Neural progenitor cell (in vitro differentiated cells): ENCODE data around the gene WDSUB1. TPM values are rescaled to one million over a fixed set of nuclear protein-coding genes. Genes with fewer than 3 reads are reported as not detected.

Experiments
- DNase-seq: peaks from one replicate; pipeline ENCODE4 v3.0.0-alpha.2; 2016; ENCODE audit warnings: low spot score
- H2AFZ ChIP-seq: fragments of 200-600 bp; sonication (generic); replicated peaks from 2 replicates; pipeline ENCODE4 v1.6.1; 2016; ENCODE audit warnings: antibody characterized with exemption
- H3F3A ChIP-seq: fragments of 200-600 bp; sonication (generic); 2 replicates; pipeline ENCODE4 v1.6.1; 2016; ENCODE audit warnings: antibody characterized with exemption, low read depth
- H3K27ac ChIP-seq: fragments of 200-600 bp; sonication (generic); 2 replicates; pipeline ENCODE4 v1.5.1; 2016; ENCODE audit warnings: mild to moderate bottlenecking
- H3K27me3 ChIP-seq: fragments of 200-600 bp; sonication (generic); 2 replicates; pipeline ENCODE4 v1.6.1; 2016; ENCODE audit warnings: mild to moderate bottlenecking, moderate library complexity
- H3K36me3 ChIP-seq: fragments of 200-600 bp; sonication (generic); 2 replicates; pipeline ENCODE4 v1.5.1; 2016
- H3K4me1 ChIP-seq: fragments of 200-600 bp; sonication (generic); 2 replicates; pipeline ENCODE4 v1.6.1; 2016; ENCODE audit warnings: mixed run types
- H3K4me2 ChIP-seq: fragments of 200-600 bp; sonication (generic); 2 replicates; pipeline ENCODE4 v1.6.1; 2016
- H3K4me3 ChIP-seq: fragments of 200-600 bp; sonication (generic); 2 replicates; pipeline ENCODE4 v1.5.1; 2016
- H3K79me2 ChIP-seq: fragments of 200-600 bp; sonication (generic); 2 replicates; pipeline ENCODE4 v1.6.1; 2016; ENCODE audit warnings: low read depth
- H3K9ac ChIP-seq: fragments of 200-600 bp; sonication (generic); 2 replicates; pipeline ENCODE4 v1.6.1; 2016
- H3K9me3 ChIP-seq: fragments of 200-600 bp; sonication (generic); 2 replicates; pipeline ENCODE4 v1.5.1; 2016; ENCODE audit warnings: low read depth
- H4K20me1 ChIP-seq: fragments of 200-600 bp; sonication (generic); 2 replicates; pipeline ENCODE4 v1.6.1; 2016; ENCODE audit warnings: low read depth
- H3K27ac Mint-ChIP-seq: 3 replicates; pipeline ENCODE4 v1.8.0; 2021; ENCODE audit warnings: mixed read lengths
- H3K27me3 Mint-ChIP-seq: 2 replicates; pipeline ENCODE4 v1.8.0; 2022; ENCODE audit warnings: low read depth, mild to moderate bottlenecking, inconsistent platforms, moderate library complexity, mixed read lengths; ENCODE audit not compliant: insufficient read depth
- H3K36me3 Mint-ChIP-seq: 3 replicates; pipeline ENCODE4 v1.8.0; 2021; ENCODE audit warnings: mixed read lengths
- H3K4me1 Mint-ChIP-seq: 3 replicates; pipeline ENCODE4 v1.8.0; 2021; ENCODE audit warnings: mixed read lengths
- H3K4me3 Mint-ChIP-seq: 3 replicates; pipeline ENCODE4 v1.8.0; 2021; ENCODE audit warnings: mild to moderate bottlenecking, moderate library complexity, mixed read lengths
- H3K9me3 Mint-ChIP-seq: 3 replicates; pipeline ENCODE4 v1.8.0; 2020; ENCODE audit warnings: mixed read lengths
- EZH2 ChIP-seq: fragments of 200-600 bp; sonication (generic); IDR thresholded peaks from 2 replicates; pipeline ENCODE4 v1.6.1; 2017; ENCODE audit warnings: antibody characterized with exemption, mild to moderate bottlenecking, moderate library complexity
- EZH2phosphoT487 ChIP-seq: fragments of 200-600 bp; sonication (generic); IDR thresholded peaks from 2 replicates; pipeline ENCODE4 v1.6.1; 2017; ENCODE audit warnings: antibody characterized with exemption
- total RNA-seq: library from RNA; depleted of rRNA; stranded (reverse); fragments of >200 nt; gene quantifications from 2 replicates; pipeline ENCODE4 v1.2.3, GENCODE V29; 2015; ENCODE audit warnings: low replicate concordance
- TF ChIP-seq, protein P1 (sequence below): fragments of 200-600 bp; sonication (generic); IDR thresholded peaks from 2 replicates; pipeline ENCODE4 v1.5.1; 2017; ENCODE audit warnings: antibody characterized with exemption, mild to moderate bottlenecking

WDSUB1 gene
- total RNA-seq, 1 donor from 2014 or later = 5.2 TPM

- TF ChIP-seq EZH2phosphoT487 = no peak
- TF ChIP-seq, protein P1, sequence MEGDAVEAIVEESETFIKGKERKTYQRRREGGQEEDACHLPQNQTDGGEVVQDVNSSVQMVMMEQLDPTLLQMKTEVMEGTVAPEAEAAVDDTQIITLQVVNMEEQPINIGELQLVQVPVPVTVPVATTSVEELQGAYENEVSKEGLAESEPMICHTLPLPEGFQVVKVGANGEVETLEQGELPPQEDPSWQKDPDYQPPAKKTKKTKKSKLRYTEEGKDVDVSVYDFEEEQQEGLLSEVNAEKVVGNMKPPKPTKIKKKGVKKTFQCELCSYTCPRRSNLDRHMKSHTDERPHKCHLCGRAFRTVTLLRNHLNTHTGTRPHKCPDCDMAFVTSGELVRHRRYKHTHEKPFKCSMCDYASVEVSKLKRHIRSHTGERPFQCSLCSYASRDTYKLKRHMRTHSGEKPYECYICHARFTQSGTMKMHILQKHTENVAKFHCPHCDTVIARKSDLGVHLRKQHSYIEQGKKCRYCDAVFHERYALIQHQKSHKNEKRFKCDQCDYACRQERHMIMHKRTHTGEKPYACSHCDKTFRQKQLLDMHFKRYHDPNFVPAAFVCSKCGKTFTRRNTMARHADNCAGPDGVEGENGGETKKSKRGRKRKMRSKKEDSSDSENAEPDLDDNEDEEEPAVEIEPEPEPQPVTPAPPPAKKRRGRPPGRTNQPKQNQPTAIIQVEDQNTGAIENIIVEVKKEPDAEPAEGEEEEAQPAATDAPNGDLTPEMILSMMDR = no peak
- no peak for TF ChIP-seq EZH2
- no peak overlapping the region for H3K27ac Mint-ChIP-seq
- peaks cover 15% of the 10 kb centered on the region for H3K4me1 ChIP-seq
Observed at GRCh38 chr2:159195697-159196096, 90.8 kb downstream of the WDSUB1 start.

GRCh38 chr2:159194241-159194640 is 92.3 kb downstream of the WDSUB1 start:
- peaks cover under 1% of the 10 kb centered on the region for H3K4me1 Mint-ChIP-seq
- H3K27ac Mint-ChIP-seq = no peak overlapping the region
- peaks cover 4% of the 10 kb centered on the region for H3K27me3 Mint-ChIP-seq
- no peaks in the 10 kb centered on the region for H4K20me1 ChIP-seq
- H3K27me3 ChIP-seq = no peaks in the 10 kb centered on the region
- peaks cover under 1% of the 10 kb centered on the region for H3K4me1 ChIP-seq
- no peaks in the 10 kb centered on the region for H3K79me2 ChIP-seq
- no peak overlapping the region for H3K4me2 ChIP-seq
- DNase-seq = no peak
- H3F3A ChIP-seq = no peaks in the 10 kb centered on the region
- H3K36me3 ChIP-seq = no peaks in the 10 kb centered on the region
- no peaks in the 10 kb centered on the region for H3K9me3 Mint-ChIP-seq
- H3K36me3 Mint-ChIP-seq = peaks cover 15% of the 10 kb centered on the region
- H3K27ac ChIP-seq = no peak overlapping the region
- H3K9ac ChIP-seq = no peak overlapping the region
- H3K9me3 ChIP-seq = no peaks in the 10 kb centered on the region
- no peak overlapping the region for H2AFZ ChIP-seq
- H3K4me3 ChIP-seq = no peak overlapping the region
- no peak overlapping the region for H3K4me3 Mint-ChIP-seq
- TF ChIP-seq EZH2phosphoT487 = no peak
- TF ChIP-seq, protein P1 = no peak

More at GRCh38 chr2:159195697-159196096, 90.8 kb downstream of the WDSUB1 start:
- H3F3A ChIP-seq = peaks cover 6% of the 10 kb centered on the region
- no peaks in the 10 kb centered on the region for H4K20me1 ChIP-seq
- H3K36me3 Mint-ChIP-seq = peaks cover 18% of the 10 kb centered on the region
- H2AFZ ChIP-seq = no peak overlapping the region
- no peak overlapping the region for H3K4me3 Mint-ChIP-seq
- no peak overlapping the region for H3K4me2 ChIP-seq
- DNase-seq = no peak
- H3K4me3 ChIP-seq = no peak overlapping the region
- no peaks in the 10 kb centered on the region for H3K9me3 ChIP-seq
- H3K79me2 ChIP-seq = no peaks in the 10 kb centered on the region
- peaks cover 4% of the 10 kb centered on the region for H3K27me3 Mint-ChIP-seq
- H3K36me3 ChIP-seq = no peaks in the 10 kb centered on the region
- H3K4me1 Mint-ChIP-seq = peaks cover 15% of the 10 kb centered on the region
- H3K27me3 ChIP-seq = no peaks in the 10 kb centered on the region
- no peak overlapping the region for H3K27ac ChIP-seq
- no peak overlapping the region for H3K9ac ChIP-seq
- no peaks in the 10 kb centered on the region for H3K9me3 Mint-ChIP-seq

DNA sequence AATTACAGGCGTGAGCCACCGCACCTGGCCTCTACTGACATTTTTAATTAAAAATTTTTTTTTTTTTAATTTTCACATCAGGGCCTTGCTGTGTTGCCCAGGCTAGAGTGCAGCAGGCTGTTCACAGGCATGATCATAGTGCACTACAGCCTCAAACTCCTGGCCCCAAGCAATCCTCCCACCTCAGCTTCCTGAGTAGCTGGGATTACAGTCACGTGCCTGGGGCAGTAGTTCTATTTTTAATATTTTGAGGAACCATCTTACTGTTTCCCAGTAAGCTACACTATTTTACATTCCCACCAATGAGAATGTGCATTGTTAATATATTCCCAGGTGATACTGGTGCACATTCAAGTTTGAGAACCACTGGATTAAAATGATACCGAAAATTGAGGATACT is 92.7 kb downstream of the WDSUB1 start:
- DNase-seq = no peak
- no peak overlapping the region for H3K9ac ChIP-seq
- H3K27ac ChIP-seq = no peak overlapping the region
- no peak for TF ChIP-seq EZH2phosphoT487
- no peak for TF ChIP-seq EZH2
- TF ChIP-seq, protein P1 = no peak
- H3K4me3 ChIP-seq = no peak overlapping the region
- H3K79me2 ChIP-seq = no peaks in the 10 kb centered on the region
- no peaks in the 10 kb centered on the region for H3K4me1 ChIP-seq
- Mint-ChIP-seq H3K9me3 (no peaks in the 10 kb centered on the region), H3K4me1 (no peaks in the 10 kb centered on the region), H3K27ac (no peak overlapping the region), H3K4me3 (no peak overlapping the region), H3K36me3 (peaks cover 13% of the 10 kb centered on the region), H3K27me3 (peaks cover 4% of the 10 kb centered on the region)
- H3K4me2 ChIP-seq = no peak overlapping the region
- H4K20me1 ChIP-seq = no peaks in the 10 kb centered on the region
- H3K27me3 ChIP-seq = no peaks in the 10 kb centered on the region
- no peaks in the 10 kb centered on the region for H3K36me3 ChIP-seq
- no peak overlapping the region for H2AFZ ChIP-seq
- no peaks in the 10 kb centered on the region for H3K9me3 ChIP-seq
- no peaks in the 10 kb centered on the region for H3F3A ChIP-seq
